ENCODE measurements around the gene SPTBN1. TPM values are rescaled to one million over a fixed set of nuclear protein-coding genes. Genes with fewer than 3 reads are reported as not detected.

Gene SPTBN1
- total and polyA plus RNA-seq, 9 of the 15 experiments (the other 6 are each of a cell fraction or from before 2014, with no cell fraction given), result 8.9 to 66.8 (median 31.4) TPM

GRCh38 chr2:54490863-54491262 lies 34.7 kb downstream of the SPTBN1 start:
- H3K79me2 ChIP-seq (ENCODE audit: control insufficient read depth, insufficient read depth, low read length), result no peaks in the 10 kb centered on the region
- ChIA-PET CTCF (ENCODE audit: low intra/inter-chr PET ratio) (no interaction called here), POLR2A (no interaction called here)
- no peak overlapping the region for H3K4me3 ChIP-seq
- H3K9me3 ChIP-seq (replicated peaks; ENCODE audit: control insufficient read depth, insufficient read depth, low read depth, low read length), result no peaks in the 10 kb centered on the region
- no peaks in the 10 kb centered on the region for H3K9me1 ChIP-seq (ENCODE audit: control insufficient read depth, insufficient read depth, low read length)
- in situ Hi-C loops (cut with MboI) (no loop called here), intact Hi-C loops (cut with micrococcal nuclease) (no loop called here)
- no peak for FAIRE-seq
- no peaks in the 10 kb centered on the region for H3K36me3 ChIP-seq (ENCODE audit: control insufficient read depth, insufficient read depth, low read length)
- no peak for DNase-seq (ENCODE audit: extremely low read depth in 1 of 4, low spot score in 3 of 4)
- H4K20me1 ChIP-seq (replicated peaks; ENCODE audit: control insufficient read depth, insufficient read depth, low read length), result no peaks in the 10 kb centered on the region
- H3K27ac ChIP-seq (ENCODE audit: extremely low read depth, low read depth, low read length), result no peak overlapping the region
- H2AFZ ChIP-seq (ENCODE audit: low read depth, low read length), result no peak overlapping the region
- ATAC-seq, result no peak
- no peak for TF ChIP-seq C11orf30 (IDR thresholded peaks at IDR 0.05; ENCODE audit: low read depth)
- no peak for TF ChIP-seq ARID3A (IDR thresholded peaks at IDR 0.05; ENCODE audit: borderline replicate concordance, low read depth, low read length)
- TF ChIP-seq ETV6 (IDR thresholded peaks at IDR 0.05; ENCODE audit: borderline replicate concordance in 1 of 2, low read depth in 2 of 2, low read length in 1 of 2), result no peak
- no peak for TF ChIP-seq ETV6 (CRISPR knock-in tag; IDR thresholded peaks at IDR 0.05; ENCODE audit: borderline replicate concordance)
- no peak for TF ChIP-seq ZBTB5 (IDR thresholded peaks at IDR 0.05)
- no peak for TF ChIP-seq PTRF (tag; IDR thresholded peaks at IDR 0.05)
- TF ChIP-seq PML (IDR thresholded peaks at IDR 0.05; ENCODE audit: low read length), result no peak
- TF ChIP-seq U2AF1 (optimal IDR thresholded peaks at IDR 0.05; ENCODE audit: low read depth, low read length), result no peak
- no peak for TF ChIP-seq PURB (CRISPR knock-in tag; IDR thresholded peaks at IDR 0.05; ENCODE audit: low read depth)
- TF ChIP-seq IRF9 (tag; IDR thresholded peaks at IDR 0.05), result no peak
- TF ChIP-seq CEBPG (CRISPR knock-in tag; IDR thresholded peaks at IDR 0.05), result no peak
- TF ChIP-seq CEBPG (tag; conservative IDR thresholded peaks at IDR 0.05 in 1 of 2, IDR thresholded peaks at IDR 0.05 in 1 of 2), result no peak
- no peak for TF ChIP-seq SRSF9 (IDR thresholded peaks at IDR 0.05; ENCODE audit: borderline replicate concordance, low read depth, low read length)
- no peak for TF ChIP-seq BCOR (IDR thresholded peaks at IDR 0.05)
- no peak for TF ChIP-seq ELF1 (tag; IDR thresholded peaks at IDR 0.05)
- TF ChIP-seq FOXJ3 (CRISPR knock-in tag; IDR thresholded peaks at IDR 0.05), result no peak
- no peak for TF ChIP-seq ZNF316 (IDR thresholded peaks at IDR 0.05)
- no peak for TF ChIP-seq HNRNPK (IDR thresholded peaks at IDR 0.05; ENCODE audit: low read depth, low read length, poor library complexity, severe bottlenecking)
- H3K9ac ChIP-seq (ENCODE audit: insufficient read depth in 1 of 2, low read depth in 2 of 2, low read length in 2 of 2), result no peak overlapping the region
- BruUV-seq (replicated peaks), result no TSS peak
- no peak overlapping the region for H3K4me2 ChIP-seq (ENCODE audit: insufficient read depth, low read length)
- H3K27me3 ChIP-seq (ENCODE audit: control insufficient read depth in 2 of 2, insufficient read depth in 2 of 2, low read length in 2 of 2), result no peaks in the 10 kb centered on the region; a peak in 1 of 5 replicates
- 0% methylated on average over 2 of the region's 2 CpGs for WGBS (ENCODE audit: insufficient coverage, low coverage, missing lambda C conversion rate)
- H3K4me1 ChIP-seq (replicated peaks in 1 of 2; ENCODE audit: control insufficient read depth in 2 of 2, insufficient read depth in 2 of 2, low read length in 2 of 2), result no peaks in the 10 kb centered on the region

All from K562 (cell line).